ENCODE results near the gene LMBR1.

GRCh38 chr7:156656598-156656997 is 236.4 kb downstream of the LMBR1 start:
- TF ChIP-seq TARDBP (IDR thresholded peaks at IDR 0.05) (no peak), BHLHE40 (IDR thresholded peaks at IDR 0.05; ENCODE audit: borderline replicate concordance) (no peak), SUZ12 (IDR thresholded peaks at IDR 0.05) (no peak), ZNF384 (IDR thresholded peaks at IDR 0.05) (no peak), SP1 (IDR thresholded peaks at IDR 0.05) (no peak), LEF1 (IDR thresholded peaks at IDR 0.05; ENCODE audit: borderline replicate concordance) (no peak), FOXK2 (IDR thresholded peaks at IDR 0.05) (no peak), NFRKB (IDR thresholded peaks at IDR 0.05) (no peak), HDGF (IDR thresholded peaks at IDR 0.05; ENCODE audit: borderline replicate concordance) (no peak)
